Omental fat pad (tissue), 4 donors: ENCODE measurements around the gene C3orf70. TPM values are rescaled to one million over a fixed set of nuclear protein-coding genes. Genes with fewer than 3 reads are reported as not detected.
"Not testable (repeated sequence)": the region's sequence is repeated elsewhere in the genome, so short reads cannot be mapped to it uniquely, and the experiment has no call there.

Experiments used
- ATAC-seq: fragments of 150-250 bp; one replicate; pipeline ENCODE4 v1.9.1; 2016; ENCODE audit warnings: mild to moderate bottlenecking, moderate library complexity; ENCODE audit not compliant: low FRiP score
- DNase-seq: peaks from one replicate; pipeline ENCODE4 v3.0.0-alpha.2; 2019; ENCODE audit warnings: low spot score
- total RNA-seq, 4 donors: library from RNA; depleted of rRNA; stranded (reverse); fragments of >200 nt; gene quantifications; one replicate each; pipeline ENCODE4 v1.1.0, GENCODE V29; 2016
- TF ChIP-seq, protein P1 (sequence below), 3 donors: fragments of 450-650 bp; IDR thresholded peaks; one replicate each; pipeline ENCODE4 v1.5.1; 2016 to 2017; ENCODE audit warnings: antibody characterized with exemption in 3 of 3, mild to moderate bottlenecking in 3 of 3, moderate library complexity in 2 of 3

Gene C3orf70
- total RNA-seq, 4 donors from 2014 or later: 2.8 to 4.9 (median 3.5) TPM

- TF ChIP-seq, protein P1, sequence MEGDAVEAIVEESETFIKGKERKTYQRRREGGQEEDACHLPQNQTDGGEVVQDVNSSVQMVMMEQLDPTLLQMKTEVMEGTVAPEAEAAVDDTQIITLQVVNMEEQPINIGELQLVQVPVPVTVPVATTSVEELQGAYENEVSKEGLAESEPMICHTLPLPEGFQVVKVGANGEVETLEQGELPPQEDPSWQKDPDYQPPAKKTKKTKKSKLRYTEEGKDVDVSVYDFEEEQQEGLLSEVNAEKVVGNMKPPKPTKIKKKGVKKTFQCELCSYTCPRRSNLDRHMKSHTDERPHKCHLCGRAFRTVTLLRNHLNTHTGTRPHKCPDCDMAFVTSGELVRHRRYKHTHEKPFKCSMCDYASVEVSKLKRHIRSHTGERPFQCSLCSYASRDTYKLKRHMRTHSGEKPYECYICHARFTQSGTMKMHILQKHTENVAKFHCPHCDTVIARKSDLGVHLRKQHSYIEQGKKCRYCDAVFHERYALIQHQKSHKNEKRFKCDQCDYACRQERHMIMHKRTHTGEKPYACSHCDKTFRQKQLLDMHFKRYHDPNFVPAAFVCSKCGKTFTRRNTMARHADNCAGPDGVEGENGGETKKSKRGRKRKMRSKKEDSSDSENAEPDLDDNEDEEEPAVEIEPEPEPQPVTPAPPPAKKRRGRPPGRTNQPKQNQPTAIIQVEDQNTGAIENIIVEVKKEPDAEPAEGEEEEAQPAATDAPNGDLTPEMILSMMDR (IDR thresholded peaks at IDR 0.05): no peak
- ATAC-seq (no peak), DNase-seq (no peak)
Observed at GRCh38 chr3:185131602-185132256, 21.1 kb downstream of the C3orf70 start.

DNA sequence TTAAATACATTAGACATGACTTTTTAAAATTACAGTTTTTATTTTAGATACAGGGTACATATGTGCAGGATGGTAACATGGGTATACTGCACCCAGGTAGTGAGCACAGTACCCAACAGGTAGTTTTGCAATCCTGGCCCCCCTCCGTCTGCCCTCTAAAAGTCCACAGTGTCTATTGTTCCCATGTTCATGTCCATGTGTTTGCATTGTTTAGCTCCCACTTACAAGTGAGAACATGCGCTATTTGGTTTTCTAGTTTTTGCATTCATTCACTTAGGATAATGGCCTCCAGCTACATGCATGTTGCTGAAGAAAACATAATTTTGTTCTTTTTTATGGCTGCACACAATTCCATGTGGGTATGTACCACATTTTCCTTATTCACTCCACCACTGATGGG is 23.8 kb downstream of the C3orf70 start:
- TF ChIP-seq, protein P1 (IDR thresholded peaks at IDR 0.05): no peak
- ATAC-seq (no peak), DNase-seq (no peak)

- DNase-seq (no peak), ATAC-seq (no peak)
- TF ChIP-seq, protein P1 (IDR thresholded peaks at IDR 0.05): no peak
Observed at GRCh38 chr3:185126201-185126600, 26.7 kb downstream of the C3orf70 start.

DNA sequence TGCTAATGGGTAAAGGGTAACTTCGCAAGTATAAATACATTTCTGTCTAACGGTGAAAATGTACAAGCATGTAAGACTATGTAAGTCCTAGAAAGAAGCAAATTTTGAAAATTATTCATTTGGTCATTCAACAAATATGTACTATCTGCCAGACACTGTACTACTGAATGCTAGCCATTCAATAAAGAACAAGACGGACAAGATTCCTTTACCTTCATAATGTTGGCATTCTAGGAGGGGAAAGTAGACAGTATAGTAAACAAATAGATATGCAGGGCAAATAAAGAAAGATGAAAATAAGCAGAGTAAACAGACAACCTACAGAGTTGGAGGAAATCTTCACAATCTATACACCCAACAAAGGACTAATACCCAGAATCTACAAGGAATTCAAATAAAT is 32.7 kb downstream of the C3orf70 start:
- ATAC-seq (no peak), DNase-seq (no peak)
- TF ChIP-seq, protein P1 (IDR thresholded peaks at IDR 0.05): no peak

- TF ChIP-seq, protein P1 (IDR thresholded peaks at IDR 0.05): no peak
- DNase-seq (no peak), ATAC-seq (no peak)
Observed at GRCh38 chr3:185115371-185115770, 37.5 kb downstream of the C3orf70 start.

- no peak for DNase-seq
- no peak for ATAC-seq
- TF ChIP-seq, protein P1 (IDR thresholded peaks at IDR 0.05): no peak
Observed at GRCh38 chr3:185114756-185115155, 38.1 kb downstream of the C3orf70 start.

DNA sequence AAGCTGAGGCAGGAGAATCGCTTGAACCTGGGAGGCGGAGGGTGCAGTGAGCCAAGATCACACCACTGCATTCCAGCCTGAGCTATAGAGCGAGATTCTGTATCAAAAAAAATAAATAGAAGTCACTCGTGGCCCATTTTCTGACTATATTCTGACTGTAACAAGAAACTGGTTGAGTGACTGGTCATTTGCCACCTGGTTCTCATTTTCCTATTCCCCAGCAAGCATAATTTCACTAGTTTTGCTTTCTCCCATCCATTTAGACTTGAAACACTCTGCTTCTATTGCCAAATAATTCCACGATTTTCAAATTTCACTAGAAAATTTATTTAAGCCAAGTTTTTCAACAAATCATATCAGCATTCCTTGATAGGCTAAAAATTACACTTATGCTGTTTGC is 40.7 kb downstream of the C3orf70 start:
- DNase-seq (no peak), ATAC-seq (no peak)
- TF ChIP-seq, protein P1 (IDR thresholded peaks at IDR 0.05): no peak

- not testable (repeated sequence) for ATAC-seq, DNase-seq
Observed at GRCh38 chr3:185109012-185109411, 43.8 kb downstream of the C3orf70 start.

- not testable (repeated sequence) for ATAC-seq, DNase-seq
Observed at GRCh38 chr3:185106256-185106890, 46.5 kb downstream of the C3orf70 start.
